Adrenal gland (tissue), 12 donors: ENCODE measurements around the gene PDLIM7. TPM values are rescaled to one million over a fixed set of nuclear protein-coding genes. Genes with fewer than 3 reads are reported as not detected.

Experiments
- DNase-seq, 7 donors: peaks; one replicate each; pipeline ENCODE4 v3.0.0-alpha.2; 2019 to 2020
- H3K27ac ChIP-seq, 5 donors: fragments of 200-600 bp; sonication (generic) in 4 of 5; 1 replicate in 3 of 5; 2 replicates in 2 of 5; pipeline versions ENCODE4 v1.5.1 to v1.8.0; 2016 to 2020; ENCODE audit warnings: mild to moderate bottlenecking in 1 of 5
- H3K27me3 ChIP-seq: fragments of 200-600 bp; 2 replicates; pipeline ENCODE4 v1.8.0; 2021
- H3K36me3 ChIP-seq, 2 donors: fragments of 200-600 bp; replicated peaks in 1 of 2; 1 replicate in 1 of 2; 2 replicates in 1 of 2; pipeline versions ENCODE4 v1.5.1 to v1.8.0; 2018 to 2022
- H3K4me1 ChIP-seq, 2 donors: fragments of 200-600 bp; replicated peaks in 1 of 2; 1 replicate in 1 of 2; 2 replicates in 1 of 2; pipeline versions ENCODE4 v1.5.1 to v1.8.0; 2018 to 2021
- H3K4me3 ChIP-seq, 4 donors: fragments of 200-600 bp; sonication (generic) in 3 of 4; one replicate each; pipeline ENCODE4 v1.5.1; 2016 to 2018
- H3K9me3 ChIP-seq, 3 donors: fragments of 200-600 bp; sonication (generic) in 1 of 3; replicated peaks in 1 of 3; 1 replicate in 2 of 3; 2 replicates in 1 of 3; pipeline versions ENCODE4 v1.5.1 to v1.8.0; 2016 to 2021
- POLR2A ChIP-seq, 2 donors: fragments of 450-650 bp; IDR thresholded peaks; one replicate each; pipeline ENCODE4 v1.6.1; 2017; ENCODE audit warnings: antibody characterized with exemption in 2 of 2, mild to moderate bottlenecking in 2 of 2, moderate library complexity in 1 of 2
- WGBS, 4 donors: extraction: QIAGEN DNeasy Blood & Tissue Kit in 2 of 4; methylation state at CpG; one replicate each; pipeline versions ENCODE4 v1.1.5 to v1.1.7; 2013 to 2017; 5-methylcytosine and 5-hydroxymethylcytosine counted together
- intact Hi-C, 2 donors: fragments of 100-400 bp; cut with DNase I; formaldehyde crosslinking; loops; one replicate each; pipeline versions ENCODE4 v1.14.1 to v1.15.0; 2022 to 2023
- polyA plus RNA-seq, 3 donors: library from polyadenylated mRNA; stranded (reverse); fragments of 200-250 nt in 2 of 3; fragments of 350-450 nt in 1 of 3; fragmentation: Illumina TruSeq in 1 of 3; extraction: RNeasy Lipid Tissue Mini Kit (QIAGEN cat#74804) in 1 of 3; gene quantifications; one replicate each; pipeline ENCODE4 v1.2.3, GENCODE V29; 2013 to 2014
- total RNA-seq, 9 donors: library from RNA; depleted of rRNA in 4 of 9; stranded (reverse); fragments of >200 nt in 4 of 9; fragments of 120-200 nt in 1 of 9; fragmentation: NEBNext Ultra II Directional in 1 of 9; extraction: Animal tissue kit (Norgen Biotek cat#: 25700) in 1 of 9; gene quantifications; one replicate each; pipeline versions ENCODE4 v1.1.0 to v1.2.4, GENCODE V29; 2013 to 2023
- TF ChIP-seq, protein P1 (sequence below), 6 experiments: fragments of 450-650 bp in 4 of 6; fragments of 200-600 bp in 2 of 6; sonication (generic) in 1 of 6; IDR thresholded peaks; 1 replicate in 5 of 6; 2 replicates in 1 of 6; pipeline versions ENCODE4 v1.5.1 to v1.8.0; 2016 to 2021; ENCODE audit warnings: antibody characterized with exemption in 6 of 6, mild to moderate bottlenecking in 2 of 6, moderate library complexity in 1 of 6
- donor health status: healthy with polysubstance abuse.
- donor health status: Bipolar disorder and iron deficiency.
- donor health status: DM: yes; HTN: yes; CAD: no.
- donor health status: DM: no; HTN: no; CAD: no.
- donor health status: DM: no; HTN: no; CAD: no.
- donor health status: DM: yes; HTN: yes; CAD: no.

The PDLIM7 gene
- total and polyA plus RNA-seq, 12 donors = 6.5 to 246 (median 38.9) TPM

DNA sequence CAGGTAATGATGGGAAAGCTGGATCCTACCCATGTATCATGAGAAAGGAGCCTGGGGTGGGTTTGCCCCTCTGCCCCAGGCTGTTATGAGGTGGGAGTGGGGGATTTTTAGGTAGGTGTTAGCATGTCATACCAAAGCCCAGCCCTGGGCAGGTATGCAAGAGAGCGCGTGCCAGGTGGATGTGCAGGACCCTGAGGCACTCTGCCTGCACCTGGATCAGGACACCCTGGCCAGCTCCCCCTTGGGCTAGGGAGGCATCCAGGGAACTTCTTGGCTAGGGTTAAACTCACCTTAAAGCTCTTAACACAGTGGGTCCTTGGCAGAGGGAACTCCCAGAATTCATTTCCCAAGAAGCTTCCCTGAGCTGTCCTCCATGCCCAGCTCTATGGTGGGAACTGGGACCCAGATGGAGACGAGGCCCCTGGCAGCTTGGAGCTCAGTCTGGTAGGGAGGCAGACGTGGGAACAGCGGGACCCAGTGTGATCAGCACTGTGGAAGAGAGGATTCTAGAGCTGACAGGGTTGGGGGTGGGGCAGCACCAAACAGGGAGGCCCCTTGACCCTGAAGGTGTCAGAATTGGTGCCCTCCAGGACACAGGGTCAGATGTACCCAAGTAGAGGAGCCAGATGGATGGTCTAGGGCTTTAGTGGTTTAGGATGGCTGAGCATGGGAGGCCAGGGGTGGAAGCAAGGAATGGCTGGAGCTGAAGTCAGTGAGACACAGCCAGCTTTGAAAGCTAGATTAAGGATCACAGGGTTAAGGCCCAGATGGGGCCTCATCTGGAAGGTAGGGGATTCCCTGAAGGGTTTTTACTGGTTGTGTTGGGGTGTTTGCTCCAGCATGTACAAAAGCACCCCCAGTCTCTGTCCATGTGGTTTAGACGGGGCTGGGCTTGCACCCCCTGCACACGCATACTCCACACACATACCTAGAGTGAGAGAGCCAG, 53.0 kb downstream of the PDLIM7 start:
- H3K4me3 ChIP-seq = no peak overlapping the region
- no peak overlapping the region for H3K27ac ChIP-seq
- TF ChIP-seq POLR2A (IDR thresholded peaks at IDR 0.05) = no peak
- TF ChIP-seq, protein P1, sequence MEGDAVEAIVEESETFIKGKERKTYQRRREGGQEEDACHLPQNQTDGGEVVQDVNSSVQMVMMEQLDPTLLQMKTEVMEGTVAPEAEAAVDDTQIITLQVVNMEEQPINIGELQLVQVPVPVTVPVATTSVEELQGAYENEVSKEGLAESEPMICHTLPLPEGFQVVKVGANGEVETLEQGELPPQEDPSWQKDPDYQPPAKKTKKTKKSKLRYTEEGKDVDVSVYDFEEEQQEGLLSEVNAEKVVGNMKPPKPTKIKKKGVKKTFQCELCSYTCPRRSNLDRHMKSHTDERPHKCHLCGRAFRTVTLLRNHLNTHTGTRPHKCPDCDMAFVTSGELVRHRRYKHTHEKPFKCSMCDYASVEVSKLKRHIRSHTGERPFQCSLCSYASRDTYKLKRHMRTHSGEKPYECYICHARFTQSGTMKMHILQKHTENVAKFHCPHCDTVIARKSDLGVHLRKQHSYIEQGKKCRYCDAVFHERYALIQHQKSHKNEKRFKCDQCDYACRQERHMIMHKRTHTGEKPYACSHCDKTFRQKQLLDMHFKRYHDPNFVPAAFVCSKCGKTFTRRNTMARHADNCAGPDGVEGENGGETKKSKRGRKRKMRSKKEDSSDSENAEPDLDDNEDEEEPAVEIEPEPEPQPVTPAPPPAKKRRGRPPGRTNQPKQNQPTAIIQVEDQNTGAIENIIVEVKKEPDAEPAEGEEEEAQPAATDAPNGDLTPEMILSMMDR (IDR thresholded peaks at IDR 0.05) = no peak
- peak in 1 of 7 donors; percentile 14 for DNase-seq
- no peaks in the 10 kb centered on the region for H3K9me3 ChIP-seq
- H3K36me3 ChIP-seq = peaks cover 0 to 12% of the 10 kb centered on the region in 2 donors
- intact Hi-C loops = no loop called here
- peaks cover 18 to 20% of the 10 kb centered on the region in 2 donors for H3K4me1 ChIP-seq
- H3K27me3 ChIP-seq = no peaks in the 10 kb centered on the region
- 81 to 92% (median 85%) methylated on average over 5 to 7 of the region's 7 CpGs for WGBS, 4 donors

DNA sequence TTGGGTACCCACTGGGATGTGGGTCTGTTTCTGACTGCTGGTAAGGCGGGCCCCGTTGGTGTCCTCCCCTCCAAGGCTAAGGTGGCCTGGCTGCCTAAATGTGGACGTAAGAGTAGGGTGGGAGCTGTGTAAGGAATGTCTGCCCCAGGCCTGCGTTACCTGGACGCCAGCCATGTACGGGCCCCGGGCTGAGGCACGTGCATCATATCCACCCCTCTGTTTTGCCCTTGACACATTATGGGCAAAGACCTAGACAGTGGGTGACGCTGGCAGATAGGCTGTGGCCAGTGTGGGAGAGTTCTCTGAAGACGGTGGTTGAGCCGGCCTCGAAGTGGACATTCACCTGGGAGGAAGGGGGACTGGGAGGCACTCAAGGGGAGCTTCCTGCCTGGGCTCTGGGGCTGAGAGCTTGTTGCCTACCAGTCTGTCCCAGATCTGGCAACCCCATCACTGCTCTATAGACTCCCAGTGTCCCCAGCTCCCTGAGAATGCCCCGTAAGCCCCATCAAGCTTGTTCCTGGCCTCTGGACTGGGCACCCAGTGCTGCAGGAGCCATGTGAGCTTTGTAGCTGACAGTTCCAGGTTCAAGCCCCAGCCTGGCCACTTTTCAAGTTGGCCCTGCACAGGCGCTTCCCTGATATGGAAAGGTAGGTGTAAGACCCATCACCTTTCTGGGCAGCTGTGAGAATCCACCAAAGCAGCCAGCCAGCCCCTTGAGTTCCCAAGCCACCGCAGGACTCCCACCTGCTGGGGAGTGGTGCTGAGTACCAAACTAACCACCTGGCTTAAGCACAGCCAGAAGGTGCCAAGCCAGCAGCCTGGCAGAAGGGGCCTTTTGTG, 54.0 kb downstream of the PDLIM7 start:
- Histone ChIP-seq H3K9me3 (no peaks in the 10 kb centered on the region), H3K4me1 (peaks cover 18 to 19% of the 10 kb centered on the region in 2 donors), H3K4me3 (no peak overlapping the region), H3K36me3 (peaks cover 0 to 12% of the 10 kb centered on the region in 2 donors), H3K27me3 (no peaks in the 10 kb centered on the region), H3K27ac (no peak overlapping the region)
- 64 to 85% (median 70%) methylated on average over 13 to 15 of the region's 15 CpGs for WGBS, 4 donors
- intact Hi-C loops = no loop called here
- TF ChIP-seq, protein P1 (IDR thresholded peaks at IDR 0.05) = no peak
- no peak for TF ChIP-seq POLR2A (IDR thresholded peaks at IDR 0.05)
- DNase-seq = no peak

DNA sequence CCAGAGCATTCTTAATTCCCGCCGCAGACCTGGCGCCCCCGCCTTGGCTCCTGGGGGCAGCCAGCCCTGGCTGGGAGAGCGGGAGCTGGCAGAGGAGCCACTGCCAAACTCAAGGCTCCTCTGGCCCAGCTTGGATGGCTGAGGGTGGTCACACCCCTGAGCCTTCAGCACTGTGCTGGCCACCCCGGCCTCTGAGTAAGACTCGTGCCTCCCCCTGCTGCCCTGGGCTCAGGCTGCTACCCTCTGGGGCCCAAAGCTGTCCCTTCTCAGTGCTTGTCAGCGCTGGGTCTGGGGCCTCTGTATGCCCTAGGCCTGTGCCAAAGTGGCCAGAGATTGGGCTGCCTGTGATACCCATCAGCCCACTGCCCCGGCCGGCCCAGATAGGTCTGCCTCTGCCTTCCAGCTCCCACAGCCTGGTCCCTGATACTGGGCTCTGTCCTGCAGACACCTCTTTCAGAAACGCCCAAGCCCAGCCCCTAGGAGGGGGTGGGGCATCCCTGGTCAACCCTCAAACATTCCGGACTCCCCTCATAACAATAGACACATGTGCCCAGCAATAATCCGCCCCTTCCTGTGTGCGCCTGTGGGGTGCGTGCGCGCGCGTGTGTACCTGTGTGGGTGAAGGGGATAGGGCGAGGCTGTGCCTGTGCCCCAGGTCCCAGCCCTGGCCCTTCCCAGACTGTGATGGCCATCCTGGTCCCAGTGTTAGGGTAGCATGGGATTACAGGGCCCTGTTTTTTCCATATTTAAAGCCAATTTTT, 55.2 kb downstream of the PDLIM7 start:
- Histone ChIP-seq H3K4me3 (no peak overlapping the region), H3K4me1 (peaks cover 7 to 9% of the 10 kb centered on the region in 2 donors), H3K27ac (no peak overlapping the region), H3K36me3 (peaks cover 0 to 12% of the 10 kb centered on the region in 2 donors), H3K27me3 (no peaks in the 10 kb centered on the region), H3K9me3 (no peaks in the 10 kb centered on the region)
- peak in 1 of 7 donors; percentile 14 for DNase-seq
- intact Hi-C loops = no loop called here
- TF ChIP-seq, protein P1 (IDR thresholded peaks at IDR 0.05) = no peak
- no peak for TF ChIP-seq POLR2A (IDR thresholded peaks at IDR 0.05)
- 85 to 94% (median 89%) methylated on average over 14 to 20 of the region's 20 CpGs for WGBS, 4 donors
